NCI-H187 (cell line): ENCODE measurements around the gene LACC1.

ENCODE experiments used
- DNase-seq, 2 experiments: peaks; one replicate each; lab custom pipeline; 2025; lab: John Stamatoyannopoulos, UW

Gene LACC1

GRCh38 chr13:43884222-43884621 is 4.5 kb downstream of the LACC1 start:
- DNase-seq, result no peak

- no peak for DNase-seq
Measured at GRCh38 chr13:43894438-43894837, 14.7 kb downstream of the LACC1 start.

GRCh38 chr13:43895940-43896339 is 16.2 kb downstream of the LACC1 start:
- DNase-seq, result no peak

- DNase-seq, result peak in 1 of 2 experiments; percentile 22
Measured at GRCh38 chr13:43905435-43906031, 25.8 kb downstream of the LACC1 start.

GRCh38 chr13:43908156-43909126 is 28.7 kb downstream of the LACC1 start:
- peak in 1 of 2 experiments; percentile 14 for DNase-seq

GRCh38 chr13:43910856-43911255 is 31.2 kb downstream of the LACC1 start:
- DNase-seq, result no peak

GRCh38 chr13:43911278-43911677 is 31.6 kb downstream of the LACC1 start:
- no peak for DNase-seq

GRCh38 chr13:43911871-43912270 is 32.2 kb downstream of the LACC1 start:
- DNase-seq, result no peak

- DNase-seq, result no peak
Measured at GRCh38 chr13:43915451-43915850, 35.7 kb downstream of the LACC1 start.

GRCh38 chr13:43916828-43917227 is 37.1 kb downstream of the LACC1 start:
- no peak for DNase-seq

- no peak for DNase-seq
Measured at GRCh38 chr13:43918636-43919035, 38.9 kb downstream of the LACC1 start.

GRCh38 chr13:43920965-43921674 is 41.4 kb downstream of the LACC1 start:
- DNase-seq, result no peak

- no peak for DNase-seq
Measured at GRCh38 chr13:43924549-43925245, 45.0 kb downstream of the LACC1 start.

GRCh38 chr13:43929947-43930346 is 50.2 kb downstream of the LACC1 start:
- DNase-seq, result no peak

GRCh38 chr13:43933378-43933777 is 53.7 kb downstream of the LACC1 start:
- DNase-seq, result no peak

GRCh38 chr13:43934273-43934672 is 54.6 kb downstream of the LACC1 start:
- no peak for DNase-seq

- no peak for DNase-seq
Measured at GRCh38 chr13:43935878-43936277, 56.2 kb downstream of the LACC1 start.

- DNase-seq, result no peak
Measured at GRCh38 chr13:43936647-43937046, 56.9 kb downstream of the LACC1 start.

- no peak for DNase-seq
Measured at GRCh38 chr13:43937839-43938238, 58.1 kb downstream of the LACC1 start.

GRCh38 chr13:43938449-43938848 is 58.7 kb downstream of the LACC1 start:
- no peak for DNase-seq

GRCh38 chr13:43939086-43939485 is 59.4 kb downstream of the LACC1 start:
- no peak for DNase-seq

- no peak for DNase-seq
Measured at GRCh38 chr13:43942286-43942685, 62.6 kb downstream of the LACC1 start.
